Umbilical cord (tissue), 2 donors: ENCODE results near the gene TPSB2. TPM values are rescaled to one million over a fixed set of nuclear protein-coding genes. Genes with fewer than 3 reads are reported as not detected.

Experiments used
- DNase-seq: peaks from one replicate; pipeline ENCODE4 v3.0.0-alpha.2; 2015; ENCODE audit warnings: low spot score
- total RNA-seq: library from RNA; depleted of rRNA; stranded (reverse); fragments of >200 nt; gene quantifications from one replicate; pipeline ENCODE4 v1.2.3, GENCODE V29; 2014; ENCODE audit warnings: low replicate concordance; ENCODE audit not compliant: insufficient read depth

TPSB2 gene
- total RNA-seq, 1 donor from 2014 or later, result 1.9 TPM

GRCh38 chr16:1182950-1183907, 46.8 kb downstream of the TPSB2 start:
- peak; percentile 86 for DNase-seq

- peak; percentile 81 for DNase-seq
Measured at GRCh38 chr16:1182316-1182671, 47.7 kb downstream of the TPSB2 start.

- DNase-seq, result no peak
Measured at GRCh38 chr16:1181404-1182315, 48.3 kb downstream of the TPSB2 start.

GRCh38 chr16:1180549-1181403, 49.2 kb downstream of the TPSB2 start:
- DNase-seq, result no peak

Other genes with a start within 250 kb of the TPSB2 start
- gene SOX8, start 248.4 kb downstream of the TPSB2 start, total RNA-seq, result 5.8 TPM
- gene SSTR5, start 157.4 kb downstream of the TPSB2 start, total RNA-seq, result not detected
- gene C1QTNF8, start 133.9 kb downstream of the TPSB2 start, total RNA-seq, result not detected
- 8.7 TPM for gene CACNA1H, start 77.1 kb downstream of the TPSB2 start, total RNA-seq
- not detected for gene TPSG1, start 4.9 kb downstream of the TPSB2 start, total RNA-seq
- gene TPSAB1, start 10.5 kb upstream of the TPSB2 start, total RNA-seq, result 8.9 TPM
- gene TPSD1, start 25.9 kb upstream of the TPSB2 start, total RNA-seq, result not detected
- gene UBE2I, start 79.5 kb upstream of the TPSB2 start, total RNA-seq, result 47.4 TPM
- 0.24 TPM for gene BAIAP3, start 103.5 kb upstream of the TPSB2 start, total RNA-seq
- 55.6 TPM for gene TSR3, start 121.7 kb upstream of the TPSB2 start, total RNA-seq
- gene GNPTG, start 121.7 kb upstream of the TPSB2 start, total RNA-seq, result 59.9 TPM
- gene UNKL, start 184.5 kb upstream of the TPSB2 start, total RNA-seq, result 3.4 TPM
- 20.7 TPM for gene UQCC4, start 190.6 kb upstream of the TPSB2 start, total RNA-seq
- 3.1 TPM for gene PERCC1, start 200.9 kb upstream of the TPSB2 start, total RNA-seq
- gene CCDC154, start 214.4 kb upstream of the TPSB2 start, total RNA-seq, result 0.48 TPM
- 35.2 TPM for gene CLCN7, start 244.8 kb upstream of the TPSB2 start, total RNA-seq